M059J (cell line): ENCODE results near the gene FER1L5. TPM values are rescaled to one million over a fixed set of nuclear protein-coding genes. Genes with fewer than 3 reads are reported as not detected.
A peak's percentile ranks its signal among the peaks of the same experiment; 100 is the strongest.

ENCODE experiments used
- DNase-seq: peaks from one replicate; pipeline ENCODE4 v3.0.0-alpha.2; 2012; ENCODE audit warnings: low read depth
- total RNA-seq: library from RNA; depleted of rRNA; stranded (reverse); fragments of >200 nt; shearing (Covaris generic); gene quantifications from 2 replicates; pipeline ENCODE4 v1.2.3, GENCODE V29; 2014; rRNA removed

The FER1L5 gene
- 0.39 TPM in 1 of 2 replicates, not detected in the other for total RNA-seq

- peak; percentile 74 for DNase-seq
These were observed at the start of gene FER1L5 for GRCh38 chr2:96642564-96643360. Gene FER1L5, plus strand, starts transcription at chr2:96642764. Its CDS starts 73 bp downstream, at chr2:96642837.

GRCh38 chr2:96594282-96594681, 48.3 kb upstream of the FER1L5 start:
- no peak for DNase-seq

GRCh38 chr2:96594691-96595152, 47.8 kb upstream of the FER1L5 start:
- DNase-seq, result no peak

GRCh38 chr2:96596596-96596995, 46.0 kb upstream of the FER1L5 start:
- DNase-seq, result no peak

- no peak for DNase-seq
These were observed 42.6 kb upstream of the FER1L5 start for GRCh38 chr2:96599941-96600340.

- no peak for DNase-seq
These were observed 40.9 kb upstream of the FER1L5 start for GRCh38 chr2:96601382-96602292.

- DNase-seq, result no peak
These were observed 40.2 kb upstream of the FER1L5 start for GRCh38 chr2:96602330-96602823.

GRCh38 chr2:96604104-96604503, 38.5 kb upstream of the FER1L5 start:
- DNase-seq, result no peak

- DNase-seq, result peak; percentile 83
These were observed 33.8 kb upstream of the FER1L5 start for GRCh38 chr2:96608469-96609455.

GRCh38 chr2:96616128-96616527, 26.4 kb upstream of the FER1L5 start:
- no peak for DNase-seq

- DNase-seq, result no peak
These were observed 26.0 kb upstream of the FER1L5 start for GRCh38 chr2:96616535-96616934.

GRCh38 chr2:96617012-96617411, 25.6 kb upstream of the FER1L5 start:
- no peak for DNase-seq

GRCh38 chr2:96618596-96619283, 23.8 kb upstream of the FER1L5 start:
- DNase-seq, result no peak

- no peak for DNase-seq
These were observed 20.0 kb upstream of the FER1L5 start for GRCh38 chr2:96622544-96622943.

GRCh38 chr2:96623116-96623515, 19.4 kb upstream of the FER1L5 start:
- DNase-seq, result no peak

GRCh38 chr2:96625571-96626552, 16.7 kb upstream of the FER1L5 start:
- DNase-seq, result no peak

GRCh38 chr2:96626553-96626942, 16.0 kb upstream of the FER1L5 start:
- no peak for DNase-seq

GRCh38 chr2:96631804-96632435, 10.6 kb upstream of the FER1L5 start:
- DNase-seq, result peak; percentile 87

GRCh38 chr2:96633641-96634040, 8.9 kb upstream of the FER1L5 start:
- no peak for DNase-seq
